Mucosa of descending colon (tissue), 3 donors: ENCODE results near the gene PNPLA3. TPM values are rescaled to one million over a fixed set of nuclear protein-coding genes. Genes with fewer than 3 reads are reported as not detected.
"Not testable (repeated sequence)": the region's sequence is repeated elsewhere in the genome, so short reads cannot be mapped to it uniquely, and the experiment has no call there.

Experiments
- ATAC-seq: fragments of 200-7000 bp; cut with Tn5 transposase; one replicate; pipeline ENCODE4 v1.9.1; 2020; ENCODE audit warnings: mild to moderate bottlenecking, moderate library complexity
- DNase-seq, 3 donors: peaks; one replicate each; pipeline ENCODE4 v3.0.0-alpha.2; 2020
- H3K36me3 ChIP-seq: fragments of 200-600 bp; one replicate; pipeline ENCODE4 v1.8.0; 2021; ENCODE audit warnings: low read depth, mild to moderate bottlenecking
- H3K4me1 ChIP-seq: fragments of 200-600 bp; one replicate; pipeline ENCODE4 v1.8.0; 2021; ENCODE audit warnings: low read depth, mild to moderate bottlenecking
- H3K4me3 ChIP-seq: fragments of 200-600 bp; one replicate; pipeline ENCODE4 v1.8.0; 2021; ENCODE audit warnings: mild to moderate bottlenecking
- H3K9me3 ChIP-seq: fragments of 200-600 bp; one replicate; pipeline ENCODE4 v1.8.0; 2021; ENCODE audit warnings: mild to moderate bottlenecking
- intact Hi-C, 2 donors: fragments of 100-400 bp; cut with DNase I in 1 of 2; cut with micrococcal nuclease in 1 of 2; formaldehyde crosslinking; loops; one replicate each; pipeline versions ENCODE4 v1.11.0 to v1.11.1; 2022; cut with DNase I, micrococcal nuclease
- total RNA-seq, 3 donors: library from RNA; stranded (reverse); fragmentation: NEBNext Ultra II Directional in 2 of 3; extraction: Animal tissue kit (Norgen Biotek cat#: 25700) in 2 of 3; gene quantifications; one replicate each; pipeline versions ENCODE4 v1.2.1 to v1.2.4, GENCODE V29; 2021 to 2023
- TF ChIP-seq, protein P1 (sequence below): fragments of 200-600 bp; IDR thresholded peaks from one replicate; pipeline ENCODE4 v1.8.0; 2022; ENCODE audit warnings: antibody characterized with exemption, mild to moderate bottlenecking
- donor health status: DM: no; HTN: no; CAD: no; lungs with moderate emphysema.
- donor health status: DM: no; HTN: no; CAD: no.
- donor health status: DM: no; HTN: yes; CAD: no.

PNPLA3 gene
- total RNA-seq, 3 donors from 2014 or later, result 0.16 to 0.23 (median 0.22) TPM

DNA sequence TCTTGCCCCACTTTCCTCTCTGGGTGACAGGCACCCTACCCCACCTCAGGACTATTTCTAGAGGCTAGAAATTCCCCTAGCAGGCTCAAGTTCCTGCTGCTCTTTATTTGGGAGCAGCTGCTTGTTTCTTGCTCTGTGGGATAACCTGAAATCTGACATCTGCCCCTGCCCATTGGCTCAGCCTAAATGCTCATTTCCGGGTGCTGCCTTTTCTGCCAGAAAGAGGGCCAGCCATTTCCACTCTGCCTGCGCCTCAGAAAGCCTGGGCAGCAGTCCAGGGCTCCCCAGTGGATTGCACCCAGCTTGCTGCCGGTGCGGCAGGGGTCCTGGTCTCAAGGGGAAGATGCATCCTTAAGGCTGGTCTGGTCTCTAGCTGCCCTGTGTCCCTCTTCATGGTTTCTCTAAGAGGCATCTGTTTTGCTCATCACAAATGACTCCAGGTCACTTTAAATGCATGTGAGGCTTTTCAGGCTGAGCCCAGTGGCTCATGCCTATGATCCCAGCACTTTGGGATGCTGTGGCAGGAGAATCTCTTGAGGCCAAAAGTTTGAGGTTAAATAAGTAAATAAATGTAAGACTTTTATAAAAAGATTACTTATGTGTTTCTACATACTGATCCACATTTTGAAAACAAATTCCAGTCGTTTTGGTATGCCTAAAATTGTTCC lies 21.5 kb upstream of the PNPLA3 start:
- no peak for DNase-seq
- peak; percentile 46 for ATAC-seq
- no peak overlapping the region for H3K4me3 ChIP-seq
- H3K4me1 ChIP-seq, result no peaks in the 10 kb centered on the region
- TF ChIP-seq, protein P1, sequence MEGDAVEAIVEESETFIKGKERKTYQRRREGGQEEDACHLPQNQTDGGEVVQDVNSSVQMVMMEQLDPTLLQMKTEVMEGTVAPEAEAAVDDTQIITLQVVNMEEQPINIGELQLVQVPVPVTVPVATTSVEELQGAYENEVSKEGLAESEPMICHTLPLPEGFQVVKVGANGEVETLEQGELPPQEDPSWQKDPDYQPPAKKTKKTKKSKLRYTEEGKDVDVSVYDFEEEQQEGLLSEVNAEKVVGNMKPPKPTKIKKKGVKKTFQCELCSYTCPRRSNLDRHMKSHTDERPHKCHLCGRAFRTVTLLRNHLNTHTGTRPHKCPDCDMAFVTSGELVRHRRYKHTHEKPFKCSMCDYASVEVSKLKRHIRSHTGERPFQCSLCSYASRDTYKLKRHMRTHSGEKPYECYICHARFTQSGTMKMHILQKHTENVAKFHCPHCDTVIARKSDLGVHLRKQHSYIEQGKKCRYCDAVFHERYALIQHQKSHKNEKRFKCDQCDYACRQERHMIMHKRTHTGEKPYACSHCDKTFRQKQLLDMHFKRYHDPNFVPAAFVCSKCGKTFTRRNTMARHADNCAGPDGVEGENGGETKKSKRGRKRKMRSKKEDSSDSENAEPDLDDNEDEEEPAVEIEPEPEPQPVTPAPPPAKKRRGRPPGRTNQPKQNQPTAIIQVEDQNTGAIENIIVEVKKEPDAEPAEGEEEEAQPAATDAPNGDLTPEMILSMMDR, result no peak
- H3K9me3 ChIP-seq, result no peaks in the 10 kb centered on the region
- intact Hi-C loops, result no loop called here
- H3K36me3 ChIP-seq, result no peaks in the 10 kb centered on the region

DNA sequence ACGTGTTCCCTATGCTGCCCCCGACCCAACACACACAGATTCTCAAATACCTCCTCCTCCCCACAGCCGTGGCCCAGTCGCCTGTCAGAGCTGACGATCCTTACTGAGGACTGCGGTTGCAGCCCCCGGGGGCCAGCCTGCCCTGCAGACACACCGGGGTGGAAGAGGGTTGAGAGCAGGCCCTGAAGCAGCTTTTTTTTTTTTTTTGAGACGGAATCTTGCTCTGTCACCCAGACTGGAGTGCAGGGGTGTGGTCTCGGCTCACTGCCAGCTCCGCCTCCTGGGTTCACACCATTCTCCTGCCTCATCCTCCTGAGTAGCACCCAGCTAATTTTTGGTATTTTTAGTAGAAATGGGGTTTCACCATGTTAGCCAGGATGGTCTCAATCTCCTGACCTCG lies 20.6 kb upstream of the PNPLA3 start:
- H3K4me3 ChIP-seq, H3K36me3 ChIP-seq, DNase-seq, ATAC-seq, H3K4me1 ChIP-seq, H3K9me3 ChIP-seq, intact Hi-C loops: not testable (repeated sequence)

DNA sequence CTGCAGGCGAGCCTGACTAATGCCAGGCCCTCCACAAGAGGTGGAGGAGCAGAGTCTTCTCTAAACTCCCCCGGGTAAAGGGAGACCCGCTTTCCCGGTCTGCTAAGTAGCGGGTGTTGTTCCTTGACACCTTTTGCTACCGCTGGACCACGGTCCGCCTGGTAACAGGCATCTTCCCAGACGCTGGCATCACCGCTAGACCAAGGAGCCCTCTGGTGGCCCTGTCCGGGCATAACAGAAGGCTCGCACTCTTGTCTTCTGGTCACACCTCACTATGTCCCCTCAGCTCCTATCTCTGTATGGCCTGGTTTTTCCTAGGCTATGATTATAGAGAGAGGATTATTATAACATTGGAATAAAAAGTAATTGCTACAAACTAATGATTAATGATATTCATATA lies 19.2 kb upstream of the PNPLA3 start:
- ATAC-seq, H3K36me3 ChIP-seq, H3K9me3 ChIP-seq, H3K4me3 ChIP-seq, intact Hi-C loops, H3K4me1 ChIP-seq: not testable (repeated sequence)
- DNase-seq, result peak in 2 of 3 donors; percentile 56 to 71

DNA sequence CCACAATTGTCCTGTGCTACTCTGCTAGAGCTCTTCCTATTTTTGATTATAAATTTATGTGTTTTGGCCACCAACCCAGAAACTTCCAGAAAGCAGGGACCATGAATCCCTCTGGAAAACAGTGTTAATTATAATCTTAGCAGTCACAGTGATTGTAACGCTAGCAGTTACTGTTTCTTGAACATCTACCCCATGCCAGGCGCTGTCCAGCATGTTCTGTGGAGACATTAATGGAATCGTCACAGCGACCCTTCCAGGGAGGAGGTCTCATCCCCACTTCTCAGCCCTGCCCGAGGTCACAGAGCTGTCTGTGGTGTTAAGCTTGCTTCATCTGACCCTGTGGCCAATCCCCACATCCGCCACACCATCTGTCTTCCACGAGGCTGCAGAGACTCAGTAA lies 17.9 kb upstream of the PNPLA3 start:
- H3K4me3 ChIP-seq, result no peak overlapping the region

DNA sequence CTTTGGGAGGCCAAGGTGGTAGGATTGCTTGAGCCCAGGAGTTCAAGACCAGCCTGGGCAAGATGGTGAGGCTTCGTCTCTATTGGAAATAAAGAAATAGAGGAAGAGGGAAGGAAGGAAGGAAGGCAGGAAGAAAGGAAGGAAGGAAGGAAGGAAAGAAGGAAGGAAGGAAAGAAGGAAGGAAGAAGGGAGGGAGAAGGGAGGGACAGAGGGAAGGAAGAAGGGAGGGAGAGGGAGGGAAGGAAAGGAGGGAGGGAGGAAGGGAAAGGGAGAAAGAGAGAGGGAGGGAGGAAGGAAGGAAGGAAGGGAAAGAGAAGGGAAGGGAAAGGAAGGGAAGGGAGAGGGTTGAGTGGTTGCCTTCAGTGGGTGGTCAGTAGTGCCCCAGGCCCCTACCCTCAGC lies 13.9 kb upstream of the PNPLA3 start:
- H3K4me3 ChIP-seq, result no peak overlapping the region
- intact Hi-C loops, result no loop called here
- TF ChIP-seq, protein P1, result no peak
- ATAC-seq, result no peak
- H3K4me1 ChIP-seq, result no peaks in the 10 kb centered on the region
- H3K9me3 ChIP-seq, result no peaks in the 10 kb centered on the region
- no peak for DNase-seq
- H3K36me3 ChIP-seq, result no peaks in the 10 kb centered on the region

More for the DNA sequence above, 17.9 kb upstream of the PNPLA3 start:
- no peaks in the 10 kb centered on the region for H3K9me3 ChIP-seq
- intact Hi-C loops, result no loop called here
- TF ChIP-seq, protein P1, result no peak
- no peaks in the 10 kb centered on the region for H3K4me1 ChIP-seq
- no peak for ATAC-seq
- no peak for DNase-seq
- no peaks in the 10 kb centered on the region for H3K36me3 ChIP-seq

DNA sequence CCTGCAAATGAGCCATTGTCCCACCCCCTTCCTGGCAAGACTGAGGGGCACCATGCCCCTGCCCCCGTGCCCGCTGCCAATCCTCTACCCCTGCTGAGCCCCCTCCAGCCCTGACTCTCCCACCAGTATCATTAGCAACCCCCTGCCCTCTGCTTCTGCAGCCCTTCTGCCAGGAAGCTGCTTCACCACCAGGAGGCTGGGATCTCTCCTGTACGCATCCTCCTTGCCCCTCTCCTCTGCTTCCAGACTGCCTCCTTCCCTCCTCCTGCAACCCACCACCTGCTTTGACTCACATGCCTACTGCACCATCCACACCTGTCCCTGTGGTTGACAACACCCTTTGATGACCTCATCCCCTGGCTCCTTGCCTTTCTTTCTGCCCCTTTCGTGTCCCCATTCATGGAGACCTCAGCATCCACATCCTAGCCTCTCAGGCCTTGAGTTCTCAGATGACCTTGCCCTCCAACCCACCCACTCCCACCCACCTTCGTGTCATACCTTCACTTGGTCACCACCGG lies 13.4 kb upstream of the PNPLA3 start:
- ATAC-seq (no peak), DNase-seq (no peak)
- Histone ChIP-seq H3K36me3 (no peaks in the 10 kb centered on the region), H3K4me3 (no peak overlapping the region), H3K4me1 (no peaks in the 10 kb centered on the region), H3K9me3 (no peaks in the 10 kb centered on the region)
- TF ChIP-seq, protein P1, result no peak
- intact Hi-C loops, result no loop called here
